Upper lobe of left lung (tissue), 4 donors: ENCODE measurements around the gene PPP3CA.

Experiments
- POLR2A ChIP-seq, 4 donors: fragments of 450-650 bp; IDR thresholded peaks; one replicate each; pipeline ENCODE4 v1.5.1; 2016 to 2017; ENCODE audit warnings: antibody characterized with exemption in 4 of 4, mild to moderate bottlenecking in 2 of 4
- TF ChIP-seq, protein P1 (sequence below), 6 experiments: fragments of 450-650 bp in 4 of 6; fragments of 200-600 bp in 2 of 6; sonication (generic) in 2 of 6; IDR thresholded peaks; one replicate each; pipeline ENCODE4 v1.5.1; 2016 to 2019; ENCODE audit warnings: antibody characterized with exemption in 6 of 6

DNA sequence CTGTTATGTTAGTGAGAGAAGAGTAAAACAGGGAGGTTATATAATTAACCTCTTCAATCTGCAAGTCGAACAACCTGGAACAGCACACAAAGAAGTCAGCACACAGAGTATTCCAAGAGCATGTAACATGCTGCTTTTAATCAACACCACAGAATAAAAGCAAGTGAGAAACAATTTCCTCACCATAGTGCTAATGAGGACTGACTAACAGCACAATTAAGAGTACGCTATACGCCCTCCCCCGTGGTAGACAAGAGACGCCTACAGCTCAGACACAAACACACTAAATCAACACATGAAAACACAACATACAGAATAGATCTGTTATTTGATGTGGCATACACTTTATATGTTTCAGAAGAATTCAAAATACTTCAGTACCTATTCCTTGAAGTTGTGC is 103.0 kb downstream of the PPP3CA start:
- no peak for TF ChIP-seq POLR2A (IDR thresholded peaks at IDR 0.05)
- TF ChIP-seq, protein P1, sequence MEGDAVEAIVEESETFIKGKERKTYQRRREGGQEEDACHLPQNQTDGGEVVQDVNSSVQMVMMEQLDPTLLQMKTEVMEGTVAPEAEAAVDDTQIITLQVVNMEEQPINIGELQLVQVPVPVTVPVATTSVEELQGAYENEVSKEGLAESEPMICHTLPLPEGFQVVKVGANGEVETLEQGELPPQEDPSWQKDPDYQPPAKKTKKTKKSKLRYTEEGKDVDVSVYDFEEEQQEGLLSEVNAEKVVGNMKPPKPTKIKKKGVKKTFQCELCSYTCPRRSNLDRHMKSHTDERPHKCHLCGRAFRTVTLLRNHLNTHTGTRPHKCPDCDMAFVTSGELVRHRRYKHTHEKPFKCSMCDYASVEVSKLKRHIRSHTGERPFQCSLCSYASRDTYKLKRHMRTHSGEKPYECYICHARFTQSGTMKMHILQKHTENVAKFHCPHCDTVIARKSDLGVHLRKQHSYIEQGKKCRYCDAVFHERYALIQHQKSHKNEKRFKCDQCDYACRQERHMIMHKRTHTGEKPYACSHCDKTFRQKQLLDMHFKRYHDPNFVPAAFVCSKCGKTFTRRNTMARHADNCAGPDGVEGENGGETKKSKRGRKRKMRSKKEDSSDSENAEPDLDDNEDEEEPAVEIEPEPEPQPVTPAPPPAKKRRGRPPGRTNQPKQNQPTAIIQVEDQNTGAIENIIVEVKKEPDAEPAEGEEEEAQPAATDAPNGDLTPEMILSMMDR (IDR thresholded peaks at IDR 0.05): no peak
